ENCODE results near the gene C16orf95.

GRCh38 chr16:87266846-87267245 lies 50.3 kb downstream of the C16orf95 start:
- no peak for TF ChIP-seq POLR2A (IDR thresholded peaks at IDR 0.05)
- no peak for TF ChIP-seq CTCF (IDR thresholded peaks at IDR 0.05)
- TF ChIP-seq POLR2AphosphoS5 (IDR thresholded peaks at IDR 0.05), result no peak

Data from sigmoid colon (tissue), 4 donors.